Measurements from ENCODE around the gene ATP1A2.

Gene ATP1A2

DNA sequence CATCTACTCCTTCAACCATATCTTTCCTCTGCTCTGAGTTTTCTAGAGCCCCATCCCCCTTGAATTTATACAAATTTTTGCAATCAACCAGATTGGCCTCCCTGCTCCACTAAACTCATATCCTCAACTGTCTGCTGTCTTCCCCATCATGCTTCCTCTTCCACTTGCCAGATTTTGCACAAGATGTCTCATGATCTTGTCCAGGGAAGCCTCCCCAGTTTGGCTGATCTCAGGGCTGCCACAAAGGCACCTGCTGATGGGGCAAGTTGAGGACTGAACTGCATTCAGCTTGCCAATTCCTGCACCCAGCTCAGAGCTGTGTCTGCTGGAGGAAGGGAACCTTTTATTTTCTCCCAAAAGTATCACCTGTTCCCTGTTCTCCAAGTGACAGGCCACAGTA, 38.1 kb upstream of the ATP1A2 start (continued):
- TF ChIP-seq, protein P1, sequence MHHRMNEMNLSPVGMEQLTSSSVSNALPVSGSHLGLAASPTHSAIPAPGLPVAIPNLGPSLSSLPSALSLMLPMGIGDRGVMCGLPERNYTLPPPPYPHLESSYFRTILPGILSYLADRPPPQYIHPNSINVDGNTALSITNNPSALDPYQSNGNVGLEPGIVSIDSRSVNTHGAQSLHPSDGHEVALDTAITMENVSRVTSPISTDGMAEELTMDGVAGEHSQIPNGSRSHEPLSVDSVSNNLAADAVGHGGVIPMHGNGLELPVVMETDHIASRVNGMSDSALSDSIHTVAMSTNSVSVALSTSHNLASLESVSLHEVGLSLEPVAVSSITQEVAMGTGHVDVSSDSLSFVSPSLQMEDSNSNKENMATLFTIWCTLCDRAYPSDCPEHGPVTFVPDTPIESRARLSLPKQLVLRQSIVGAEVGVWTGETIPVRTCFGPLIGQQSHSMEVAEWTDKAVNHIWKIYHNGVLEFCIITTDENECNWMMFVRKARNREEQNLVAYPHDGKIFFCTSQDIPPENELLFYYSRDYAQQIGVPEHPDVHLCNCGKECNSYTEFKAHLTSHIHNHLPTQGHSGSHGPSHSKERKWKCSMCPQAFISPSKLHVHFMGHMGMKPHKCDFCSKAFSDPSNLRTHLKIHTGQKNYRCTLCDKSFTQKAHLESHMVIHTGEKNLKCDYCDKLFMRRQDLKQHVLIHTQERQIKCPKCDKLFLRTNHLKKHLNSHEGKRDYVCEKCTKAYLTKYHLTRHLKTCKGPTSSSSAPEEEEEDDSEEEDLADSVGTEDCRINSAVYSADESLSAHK (tag by site-specific recombination; IDR thresholded peaks at IDR 0.05), result no peak

DNA sequence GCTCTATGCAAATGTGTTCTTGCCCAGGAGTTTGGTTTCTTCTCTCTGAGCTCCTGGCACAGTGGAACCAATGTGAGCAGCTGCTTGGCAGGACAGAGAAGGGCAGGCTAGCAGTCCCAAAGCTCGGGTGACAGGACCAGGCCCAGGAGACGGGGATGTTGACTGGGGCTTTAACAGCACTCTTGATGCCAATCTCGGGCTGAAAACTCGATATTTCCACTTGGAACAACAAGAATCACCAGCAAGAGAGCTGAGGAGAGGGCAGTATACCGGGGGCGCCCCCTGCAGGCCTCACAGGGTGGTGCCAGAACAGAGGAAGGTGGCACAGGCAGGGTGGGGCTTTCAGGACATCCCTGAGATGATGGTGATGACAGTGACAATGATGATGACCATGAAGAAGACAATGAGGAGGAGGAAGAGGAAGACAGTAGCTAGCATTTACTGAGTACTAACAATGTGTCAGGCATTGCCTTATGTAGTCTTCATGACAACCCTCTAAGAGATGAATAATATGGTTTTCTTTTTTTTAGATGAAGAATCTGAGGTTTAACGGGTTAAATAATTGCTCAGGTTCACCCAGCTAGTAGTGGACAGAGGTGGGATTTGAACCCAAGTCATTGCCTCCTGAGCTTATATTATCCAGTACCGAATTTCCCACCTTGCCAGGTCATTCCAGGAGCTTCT, 36.9 kb upstream of the ATP1A2 start:
- CTCF ChIA-PET, result interaction anchor here (0.5 to 16.5 kb wide), 50 partner anchors 8 to 936 kb away, joined by 3 to 541 read pairs (median 4); partner anchors contain the start of genes IGSF8, KCNJ10 and PIGM
- Histone ChIP-seq H3K36me3 (ENCODE audit: control insufficient read depth in 2 of 2, insufficient read depth in 1 of 2, low read length in 2 of 2) (no peaks in the 10 kb centered on the region), H3K4me3 (ENCODE audit: low read depth, low read length) (no peak overlapping the region), H3K4me1 (ENCODE audit: control insufficient read depth, insufficient read depth, low read length) (no peaks in the 10 kb centered on the region), H3K9me3 (ENCODE audit: control insufficient read depth, insufficient read depth, low read depth, low read length) (no peaks in the 10 kb centered on the region), H3K27ac (ENCODE audit: extremely low read depth, low read depth, low read length) (no peak overlapping the region)
- POLR2A ChIA-PET, result no interaction called here
- no peak for TF ChIP-seq ZNF138 (tag by site-specific recombination; IDR thresholded peaks at IDR 0.05; ENCODE audit: borderline replicate concordance)
- TF ChIP-seq ZNF223 (tag by site-specific recombination; IDR thresholded peaks at IDR 0.05), result peak; percentile 99
- 0 out of 2 replicates have a peak, but pooled peaks have one; percentile 26 for TF ChIP-seq ZNF366 (tag by site-specific recombination; conservative IDR thresholded peaks at IDR 0.05)
- TF ChIP-seq, protein P2, sequence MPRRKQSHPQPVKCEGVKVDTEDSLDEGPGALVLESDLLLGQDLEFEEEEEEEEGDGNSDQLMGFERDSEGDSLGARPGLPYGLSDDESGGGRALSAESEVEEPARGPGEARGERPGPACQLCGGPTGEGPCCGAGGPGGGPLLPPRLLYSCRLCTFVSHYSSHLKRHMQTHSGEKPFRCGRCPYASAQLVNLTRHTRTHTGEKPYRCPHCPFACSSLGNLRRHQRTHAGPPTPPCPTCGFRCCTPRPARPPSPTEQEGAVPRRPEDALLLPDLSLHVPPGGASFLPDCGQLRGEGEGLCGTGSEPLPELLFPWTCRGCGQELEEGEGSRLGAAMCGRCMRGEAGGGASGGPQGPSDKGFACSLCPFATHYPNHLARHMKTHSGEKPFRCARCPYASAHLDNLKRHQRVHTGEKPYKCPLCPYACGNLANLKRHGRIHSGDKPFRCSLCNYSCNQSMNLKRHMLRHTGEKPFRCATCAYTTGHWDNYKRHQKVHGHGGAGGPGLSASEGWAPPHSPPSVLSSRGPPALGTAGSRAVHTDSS (tag by site-specific recombination; IDR thresholded peaks at IDR 0.05), result peak; percentile 80
- TF ChIP-seq, protein P3, sequence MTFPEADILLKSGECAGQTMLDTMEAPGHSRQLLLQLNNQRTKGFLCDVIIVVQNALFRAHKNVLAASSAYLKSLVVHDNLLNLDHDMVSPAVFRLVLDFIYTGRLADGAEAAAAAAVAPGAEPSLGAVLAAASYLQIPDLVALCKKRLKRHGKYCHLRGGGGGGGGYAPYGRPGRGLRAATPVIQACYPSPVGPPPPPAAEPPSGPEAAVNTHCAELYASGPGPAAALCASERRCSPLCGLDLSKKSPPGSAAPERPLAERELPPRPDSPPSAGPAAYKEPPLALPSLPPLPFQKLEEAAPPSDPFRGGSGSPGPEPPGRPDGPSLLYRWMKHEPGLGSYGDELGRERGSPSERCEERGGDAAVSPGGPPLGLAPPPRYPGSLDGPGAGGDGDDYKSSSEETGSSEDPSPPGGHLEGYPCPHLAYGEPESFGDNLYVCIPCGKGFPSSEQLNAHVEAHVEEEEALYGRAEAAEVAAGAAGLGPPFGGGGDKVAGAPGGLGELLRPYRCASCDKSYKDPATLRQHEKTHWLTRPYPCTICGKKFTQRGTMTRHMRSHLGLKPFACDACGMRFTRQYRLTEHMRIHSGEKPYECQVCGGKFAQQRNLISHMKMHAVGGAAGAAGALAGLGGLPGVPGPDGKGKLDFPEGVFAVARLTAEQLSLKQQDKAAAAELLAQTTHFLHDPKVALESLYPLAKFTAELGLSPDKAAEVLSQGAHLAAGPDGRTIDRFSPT (tag by site-specific recombination; IDR thresholded peaks at IDR 0.05), result peak; percentile 41; the same call in 1 of the 2 replicates
- TF ChIP-seq, protein P4, sequence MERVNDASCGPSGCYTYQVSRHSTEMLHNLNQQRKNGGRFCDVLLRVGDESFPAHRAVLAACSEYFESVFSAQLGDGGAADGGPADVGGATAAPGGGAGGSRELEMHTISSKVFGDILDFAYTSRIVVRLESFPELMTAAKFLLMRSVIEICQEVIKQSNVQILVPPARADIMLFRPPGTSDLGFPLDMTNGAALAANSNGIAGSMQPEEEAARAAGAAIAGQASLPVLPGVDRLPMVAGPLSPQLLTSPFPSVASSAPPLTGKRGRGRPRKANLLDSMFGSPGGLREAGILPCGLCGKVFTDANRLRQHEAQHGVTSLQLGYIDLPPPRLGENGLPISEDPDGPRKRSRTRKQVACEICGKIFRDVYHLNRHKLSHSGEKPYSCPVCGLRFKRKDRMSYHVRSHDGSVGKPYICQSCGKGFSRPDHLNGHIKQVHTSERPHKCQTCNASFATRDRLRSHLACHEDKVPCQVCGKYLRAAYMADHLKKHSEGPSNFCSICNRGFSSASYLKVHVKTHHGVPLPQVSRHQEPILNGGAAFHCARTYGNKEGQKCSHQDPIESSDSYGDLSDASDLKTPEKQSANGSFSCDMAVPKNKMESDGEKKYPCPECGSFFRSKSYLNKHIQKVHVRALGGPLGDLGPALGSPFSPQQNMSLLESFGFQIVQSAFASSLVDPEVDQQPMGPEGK (tag by site-specific recombination; IDR thresholded peaks at IDR 0.05), result 0 out of 2 replicates have a peak, but pooled peaks have one; percentile 24
- TF ChIP-seq ZNF544 (tag by site-specific recombination; IDR thresholded peaks at IDR 0.05), result no peak
- no peak for TF ChIP-seq ZNF571 (tag by site-specific recombination; IDR thresholded peaks at IDR 0.05)
- TF ChIP-seq, protein P5, sequence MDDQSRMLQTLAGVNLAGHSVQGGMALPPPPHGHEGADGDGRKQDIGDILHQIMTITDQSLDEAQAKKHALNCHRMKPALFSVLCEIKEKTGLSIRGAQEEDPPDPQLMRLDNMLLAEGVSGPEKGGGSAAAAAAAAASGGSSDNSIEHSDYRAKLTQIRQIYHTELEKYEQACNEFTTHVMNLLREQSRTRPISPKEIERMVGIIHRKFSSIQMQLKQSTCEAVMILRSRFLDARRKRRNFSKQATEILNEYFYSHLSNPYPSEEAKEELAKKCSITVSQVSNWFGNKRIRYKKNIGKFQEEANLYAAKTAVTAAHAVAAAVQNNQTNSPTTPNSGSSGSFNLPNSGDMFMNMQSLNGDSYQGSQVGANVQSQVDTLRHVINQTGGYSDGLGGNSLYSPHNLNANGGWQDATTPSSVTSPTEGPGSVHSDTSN (CRISPR knock-in tag; IDR thresholded peaks at IDR 0.05), result no peak
- 0 out of 2 replicates have a peak, but pooled peaks have one; percentile 30 for TF ChIP-seq ZNF24 (tag by site-specific recombination; IDR thresholded peaks at IDR 0.05)
- peak; percentile 65 for TF ChIP-seq ZBTB17 (tag by site-specific recombination; IDR thresholded peaks at IDR 0.05)
- TF ChIP-seq ZFP41 (tag by site-specific recombination; IDR thresholded peaks at IDR 0.05; ENCODE audit: borderline replicate concordance), result no peak
- TF ChIP-seq ZNF654 (tag by site-specific recombination; IDR thresholded peaks at IDR 0.05; ENCODE audit: low read depth), result peak; percentile 68
- TF ChIP-seq GFI1B (tag by site-specific recombination; IDR thresholded peaks at IDR 0.05), result no peak
- no peak for TF ChIP-seq ZNF837 (tag by site-specific recombination; IDR thresholded peaks at IDR 0.05)
- TF ChIP-seq, protein P6, sequence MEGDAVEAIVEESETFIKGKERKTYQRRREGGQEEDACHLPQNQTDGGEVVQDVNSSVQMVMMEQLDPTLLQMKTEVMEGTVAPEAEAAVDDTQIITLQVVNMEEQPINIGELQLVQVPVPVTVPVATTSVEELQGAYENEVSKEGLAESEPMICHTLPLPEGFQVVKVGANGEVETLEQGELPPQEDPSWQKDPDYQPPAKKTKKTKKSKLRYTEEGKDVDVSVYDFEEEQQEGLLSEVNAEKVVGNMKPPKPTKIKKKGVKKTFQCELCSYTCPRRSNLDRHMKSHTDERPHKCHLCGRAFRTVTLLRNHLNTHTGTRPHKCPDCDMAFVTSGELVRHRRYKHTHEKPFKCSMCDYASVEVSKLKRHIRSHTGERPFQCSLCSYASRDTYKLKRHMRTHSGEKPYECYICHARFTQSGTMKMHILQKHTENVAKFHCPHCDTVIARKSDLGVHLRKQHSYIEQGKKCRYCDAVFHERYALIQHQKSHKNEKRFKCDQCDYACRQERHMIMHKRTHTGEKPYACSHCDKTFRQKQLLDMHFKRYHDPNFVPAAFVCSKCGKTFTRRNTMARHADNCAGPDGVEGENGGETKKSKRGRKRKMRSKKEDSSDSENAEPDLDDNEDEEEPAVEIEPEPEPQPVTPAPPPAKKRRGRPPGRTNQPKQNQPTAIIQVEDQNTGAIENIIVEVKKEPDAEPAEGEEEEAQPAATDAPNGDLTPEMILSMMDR (tag by site-specific recombination; IDR thresholded peaks at IDR 0.05), result peak; percentile 76

Measured in HEK293 (cell line).